ENCODE data around the gene SAPCD1.
A peak's percentile ranks its signal among the peaks of the same experiment; 100 is the strongest.

The SAPCD1 gene

GRCh38 chr6:31765910-31766794 lies 3.7 kb downstream of the SAPCD1 start:
- no peak overlapping the region for H3K27ac ChIP-seq (replicated peaks)
- DNase-seq (ENCODE audit: low read depth in 1 of 2, low spot score in 1 of 2), result no peak
- TF ChIP-seq POLR2AphosphoS5 (IDR thresholded peaks at IDR 0.05; ENCODE audit: low read depth), result no peak
- H3K4me3 ChIP-seq (replicated peaks; ENCODE audit: insufficient read depth, low read length), result no peak overlapping the region
- no peaks in the 10 kb centered on the region for H3K27me3 ChIP-seq (ENCODE audit: insufficient read depth, poor library complexity, severe bottlenecking)

GRCh38 chr6:31767096-31767645 lies 4.7 kb downstream of the SAPCD1 start:
- H3K27ac ChIP-seq (replicated peaks), result no peak overlapping the region
- H3K4me3 ChIP-seq (replicated peaks; ENCODE audit: insufficient read depth, low read length), result no peak overlapping the region
- no peak for TF ChIP-seq GABPA (IDR thresholded peaks at IDR 0.05; ENCODE audit: low read depth)
- no peak for TF ChIP-seq REST (IDR thresholded peaks at IDR 0.05; ENCODE audit: insufficient replicate concordance, low read depth)
- TF ChIP-seq CTCF (IDR thresholded peaks at IDR 0.05; ENCODE audit: insufficient read depth, low read length), result no peak
- TF ChIP-seq POLR2AphosphoS5 (IDR thresholded peaks at IDR 0.05; ENCODE audit: low read depth), result no peak
- no peak for TF ChIP-seq SPI1 (IDR thresholded peaks at IDR 0.05; ENCODE audit: borderline replicate concordance, low read depth)
- no peaks in the 10 kb centered on the region for H3K27me3 ChIP-seq (ENCODE audit: insufficient read depth, poor library complexity, severe bottlenecking)
- no peak for DNase-seq (ENCODE audit: low read depth in 1 of 2, low spot score in 1 of 2)

GRCh38 chr6:31768363-31769257 lies 6.2 kb downstream of the SAPCD1 start:
- DNase-seq (ENCODE audit: low read depth in 1 of 2, low spot score in 1 of 2), result peak; percentile 14 to 45
- peak overlapping the region; percentile 41 for H3K27ac ChIP-seq (replicated peaks)
- H3K27me3 ChIP-seq (ENCODE audit: insufficient read depth, poor library complexity, severe bottlenecking), result no peaks in the 10 kb centered on the region
- no peak for TF ChIP-seq GABPA (IDR thresholded peaks at IDR 0.05; ENCODE audit: low read depth)
- no peak for TF ChIP-seq POLR2AphosphoS5 (IDR thresholded peaks at IDR 0.05; ENCODE audit: low read depth)
- TF ChIP-seq CTCF (IDR thresholded peaks at IDR 0.05; ENCODE audit: insufficient read depth, low read length), result no peak
- no peak for TF ChIP-seq REST (IDR thresholded peaks at IDR 0.05; ENCODE audit: insufficient replicate concordance, low read depth)
- TF ChIP-seq SPI1 (IDR thresholded peaks at IDR 0.05; ENCODE audit: borderline replicate concordance, low read depth), result peak; percentile 57; the same call in 1 of the 2 replicates
- H3K4me3 ChIP-seq (replicated peaks; ENCODE audit: insufficient read depth, low read length), result no peak overlapping the region
